ENCODE results near the gene NOS1AP.

DNA sequence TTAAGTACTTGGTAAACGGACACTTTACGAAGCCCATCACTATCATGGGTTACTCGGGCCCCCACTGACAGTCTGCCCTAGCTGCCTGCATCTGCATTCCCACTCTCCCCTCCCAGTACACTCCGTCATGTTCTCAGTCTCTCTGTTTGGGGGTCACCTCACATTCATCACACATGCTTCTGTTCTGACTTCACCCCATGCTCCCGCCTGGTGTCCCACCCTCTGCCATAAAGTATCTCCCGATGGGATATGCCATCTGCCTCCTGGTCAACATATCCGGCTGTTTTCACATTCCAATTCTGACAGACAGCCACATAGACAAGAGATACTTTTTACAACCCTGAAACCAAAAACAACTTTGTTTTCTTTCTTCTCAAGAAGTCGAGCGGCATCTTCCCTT lies 46.9 kb upstream of the NOS1AP start:
- TF ChIP-seq EZH2 (IDR thresholded peaks at IDR 0.05) (no peak), ZNF274 (IDR thresholded peaks at IDR 0.05; ENCODE audit: low read depth, low read length) (no peak), SP1 (IDR thresholded peaks at IDR 0.05; ENCODE audit: low read depth) (no peak), POLR2A (IDR thresholded peaks at IDR 0.05; ENCODE audit: borderline replicate concordance, extremely low read depth, insufficient read depth, insufficient read length) (no peak), RAD21 (IDR thresholded peaks at IDR 0.05; ENCODE audit: low read depth) (no peak), SRF (IDR thresholded peaks at IDR 0.05; ENCODE audit: low read depth) (no peak)
- TF ChIP-seq, protein P1, sequence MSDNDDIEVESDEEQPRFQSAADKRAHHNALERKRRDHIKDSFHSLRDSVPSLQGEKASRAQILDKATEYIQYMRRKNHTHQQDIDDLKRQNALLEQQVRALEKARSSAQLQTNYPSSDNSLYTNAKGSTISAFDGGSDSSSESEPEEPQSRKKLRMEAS (IDR thresholded peaks at IDR 0.05) = no peak
- TF ChIP-seq, protein P2, sequence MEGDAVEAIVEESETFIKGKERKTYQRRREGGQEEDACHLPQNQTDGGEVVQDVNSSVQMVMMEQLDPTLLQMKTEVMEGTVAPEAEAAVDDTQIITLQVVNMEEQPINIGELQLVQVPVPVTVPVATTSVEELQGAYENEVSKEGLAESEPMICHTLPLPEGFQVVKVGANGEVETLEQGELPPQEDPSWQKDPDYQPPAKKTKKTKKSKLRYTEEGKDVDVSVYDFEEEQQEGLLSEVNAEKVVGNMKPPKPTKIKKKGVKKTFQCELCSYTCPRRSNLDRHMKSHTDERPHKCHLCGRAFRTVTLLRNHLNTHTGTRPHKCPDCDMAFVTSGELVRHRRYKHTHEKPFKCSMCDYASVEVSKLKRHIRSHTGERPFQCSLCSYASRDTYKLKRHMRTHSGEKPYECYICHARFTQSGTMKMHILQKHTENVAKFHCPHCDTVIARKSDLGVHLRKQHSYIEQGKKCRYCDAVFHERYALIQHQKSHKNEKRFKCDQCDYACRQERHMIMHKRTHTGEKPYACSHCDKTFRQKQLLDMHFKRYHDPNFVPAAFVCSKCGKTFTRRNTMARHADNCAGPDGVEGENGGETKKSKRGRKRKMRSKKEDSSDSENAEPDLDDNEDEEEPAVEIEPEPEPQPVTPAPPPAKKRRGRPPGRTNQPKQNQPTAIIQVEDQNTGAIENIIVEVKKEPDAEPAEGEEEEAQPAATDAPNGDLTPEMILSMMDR (IDR thresholded peaks at IDR 0.05 in 2 of 3, conservative IDR thresholded peaks at IDR 0.05 in 1 of 3; ENCODE audit: borderline replicate concordance in 1 of 3, insufficient read depth in 1 of 3, low read depth in 2 of 3, low read length in 2 of 3) = no peak
- TF ChIP-seq, protein P3, sequence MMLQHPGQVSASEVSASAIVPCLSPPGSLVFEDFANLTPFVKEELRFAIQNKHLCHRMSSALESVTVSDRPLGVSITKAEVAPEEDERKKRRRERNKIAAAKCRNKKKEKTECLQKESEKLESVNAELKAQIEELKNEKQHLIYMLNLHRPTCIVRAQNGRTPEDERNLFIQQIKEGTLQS (IDR thresholded peaks at IDR 0.05) = no peak
